Hepatocyte (in vitro differentiated cells): ENCODE results near the gene PRKCA. TPM values are rescaled to one million over a fixed set of nuclear protein-coding genes. Genes with fewer than 3 reads are reported as not detected.

Experiments
- DNase-seq: peaks from one replicate; pipeline ENCODE4 v3.0.0-alpha.2; 2016; ENCODE audit warnings: low spot score
- H2AFZ ChIP-seq: fragments of 200-600 bp; sonication (generic); 2 replicates; pipeline ENCODE4 v1.6.0; 2016; ENCODE audit warnings: antibody characterized with exemption, mild to moderate bottlenecking
- H3K27ac ChIP-seq: fragments of 200-600 bp; sonication (generic); 2 replicates; pipeline ENCODE4 v1.5.1; 2016; ENCODE audit warnings: mild to moderate bottlenecking
- H3K27me3 ChIP-seq: fragments of 200-600 bp; sonication (generic); 2 replicates; pipeline ENCODE4 v1.6.1; 2016
- H3K36me3 ChIP-seq: fragments of 200-600 bp; sonication (generic); replicated peaks from 2 replicates; pipeline ENCODE4 v1.5.1; 2016; ENCODE audit warnings: low read depth; ENCODE audit not compliant: insufficient read depth
- H3K4me1 ChIP-seq: fragments of 200-600 bp; sonication (generic); 2 replicates; pipeline ENCODE4 v1.5.1; 2016; ENCODE audit warnings: mild to moderate bottlenecking, moderate library complexity; ENCODE audit not compliant: insufficient read depth
- H3K4me2 ChIP-seq: fragments of 200-600 bp; sonication (generic); 2 replicates; pipeline ENCODE4 v1.6.0; 2016
- H3K4me3 ChIP-seq: fragments of 200-600 bp; sonication (generic); 2 replicates; pipeline ENCODE4 v1.5.1; 2016; ENCODE audit warnings: mild to moderate bottlenecking
- H3K79me2 ChIP-seq: fragments of 200-600 bp; sonication (generic); 2 replicates; pipeline ENCODE4 v1.6.0; 2017; ENCODE audit warnings: mild to moderate bottlenecking
- H3K9me2 ChIP-seq: fragments of 200-600 bp; sonication (generic); replicated peaks from 2 replicates; pipeline ENCODE4 v1.6.0; 2017; ENCODE audit warnings: mild to moderate bottlenecking; ENCODE audit not compliant: insufficient read depth
- H3K9me3 ChIP-seq: fragments of 200-600 bp; sonication (generic); 2 replicates; pipeline ENCODE4 v1.5.1; 2016; ENCODE audit warnings: low read depth, mild to moderate bottlenecking
- H4K20me1 ChIP-seq: fragments of 200-600 bp; sonication (generic); 2 replicates; pipeline ENCODE4 v1.6.0; 2016; ENCODE audit warnings: mild to moderate bottlenecking; ENCODE audit not compliant: insufficient read depth, poor library complexity, severe bottlenecking
- EZH2 ChIP-seq: fragments of 200-600 bp; sonication (generic); IDR thresholded peaks from 2 replicates; pipeline ENCODE4 v1.6.1; 2016; ENCODE audit warnings: antibody characterized with exemption, mild to moderate bottlenecking, borderline replicate concordance
- EZH2phosphoT487 ChIP-seq: fragments of 200-600 bp; sonication (generic); IDR thresholded peaks from one replicate; pipeline ENCODE4 v1.6.1; 2018; ENCODE audit warnings: antibody characterized with exemption, mild to moderate bottlenecking, low read depth, moderate library complexity; ENCODE audit not compliant: unreplicated experiment, severe bottlenecking
- WGBS: methylation state at CpG from one replicate; pipeline ENCODE4 v1.1.6; 2016; ENCODE audit warnings: low lambda C conversion rate; ENCODE audit errors: missing lambda C conversion rate; 5-methylcytosine and 5-hydroxymethylcytosine counted together
- polyA plus RNA-seq: library from polyadenylated mRNA; unstranded; fragments of >200 nt; fragmentation: Nextera tagmentation; extraction: Ambion mirVana; gene quantifications from 2 replicates; pipeline ENCODE4 v1.2.1, GENCODE V29; 2016
- total RNA-seq: library from RNA; depleted of rRNA; stranded (reverse); fragments of >200 nt; gene quantifications from 2 replicates; pipeline ENCODE4 v1.2.3, GENCODE V29; 2014
- TF ChIP-seq, protein P1 (sequence below): fragments of 200-600 bp; sonication (generic); IDR thresholded peaks from 2 replicates; pipeline ENCODE4 v1.5.1; 2016; ENCODE audit warnings: antibody characterized with exemption, mild to moderate bottlenecking; ENCODE audit not compliant: poor library complexity

PRKCA gene
- total and polyA plus RNA-seq, 2 experiments from 2014 or later, result 5.9 to 18.5 TPM

- no peak overlapping the region for H3K4me3 ChIP-seq
- no peak overlapping the region for H2AFZ ChIP-seq
- H3K9me2 ChIP-seq, result no peaks in the 10 kb centered on the region
- no peaks in the 10 kb centered on the region for H3K79me2 ChIP-seq
- no peaks in the 10 kb centered on the region for H3K4me1 ChIP-seq
- no peaks in the 10 kb centered on the region for H4K20me1 ChIP-seq
- no peaks in the 10 kb centered on the region for H3K9me3 ChIP-seq
- no peak overlapping the region for H3K27ac ChIP-seq
- no peak for TF ChIP-seq EZH2
- TF ChIP-seq, protein P1, sequence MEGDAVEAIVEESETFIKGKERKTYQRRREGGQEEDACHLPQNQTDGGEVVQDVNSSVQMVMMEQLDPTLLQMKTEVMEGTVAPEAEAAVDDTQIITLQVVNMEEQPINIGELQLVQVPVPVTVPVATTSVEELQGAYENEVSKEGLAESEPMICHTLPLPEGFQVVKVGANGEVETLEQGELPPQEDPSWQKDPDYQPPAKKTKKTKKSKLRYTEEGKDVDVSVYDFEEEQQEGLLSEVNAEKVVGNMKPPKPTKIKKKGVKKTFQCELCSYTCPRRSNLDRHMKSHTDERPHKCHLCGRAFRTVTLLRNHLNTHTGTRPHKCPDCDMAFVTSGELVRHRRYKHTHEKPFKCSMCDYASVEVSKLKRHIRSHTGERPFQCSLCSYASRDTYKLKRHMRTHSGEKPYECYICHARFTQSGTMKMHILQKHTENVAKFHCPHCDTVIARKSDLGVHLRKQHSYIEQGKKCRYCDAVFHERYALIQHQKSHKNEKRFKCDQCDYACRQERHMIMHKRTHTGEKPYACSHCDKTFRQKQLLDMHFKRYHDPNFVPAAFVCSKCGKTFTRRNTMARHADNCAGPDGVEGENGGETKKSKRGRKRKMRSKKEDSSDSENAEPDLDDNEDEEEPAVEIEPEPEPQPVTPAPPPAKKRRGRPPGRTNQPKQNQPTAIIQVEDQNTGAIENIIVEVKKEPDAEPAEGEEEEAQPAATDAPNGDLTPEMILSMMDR, result no peak
- no peak for TF ChIP-seq EZH2phosphoT487
- DNase-seq, result no peak
- WGBS, result 87% methylated on average over 3 of the region's 3 CpGs
- H3K4me2 ChIP-seq, result no peak overlapping the region
- H3K36me3 ChIP-seq, result no peaks in the 10 kb centered on the region
- H3K27me3 ChIP-seq, result no peaks in the 10 kb centered on the region
Observed at GRCh38 chr17:66632731-66633130, 330.3 kb downstream of the PRKCA start.

- Histone ChIP-seq H4K20me1 (no peaks in the 10 kb centered on the region), H3K4me2 (no peak overlapping the region), H3K79me2 (no peaks in the 10 kb centered on the region), H3K9me3 (no peaks in the 10 kb centered on the region), H3K4me1 (no peaks in the 10 kb centered on the region), H2AFZ (no peak overlapping the region), H3K27ac (no peak overlapping the region), H3K36me3 (no peaks in the 10 kb centered on the region), H3K27me3 (no peaks in the 10 kb centered on the region), H3K9me2 (no peaks in the 10 kb centered on the region), H3K4me3 (no peak overlapping the region)
- TF ChIP-seq EZH2phosphoT487, result no peak
- TF ChIP-seq, protein P1, result no peak
- 91% methylated on average over 3 of the region's 3 CpGs for WGBS
- no peak for DNase-seq
Observed at GRCh38 chr17:66633317-66633965, 331.0 kb downstream of the PRKCA start.

DNA sequence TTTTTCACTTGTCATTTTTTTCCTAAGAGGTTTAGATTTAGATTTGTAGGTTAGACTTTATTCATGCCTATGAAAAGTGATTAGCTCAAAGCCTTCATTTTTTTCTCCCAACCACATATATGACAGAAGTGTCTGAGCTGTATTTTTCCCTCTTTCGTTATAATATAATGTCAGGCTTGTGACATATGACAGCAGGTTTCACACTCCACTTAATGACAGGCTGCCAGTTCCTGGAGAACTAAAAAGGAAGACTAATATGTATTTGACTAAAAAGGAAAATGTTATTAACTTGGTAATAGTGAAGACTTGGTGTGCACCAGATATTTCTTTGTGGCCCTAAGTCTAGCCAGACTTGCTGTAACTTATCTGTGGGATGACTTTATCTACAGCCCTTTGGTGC, 331.8 kb downstream of the PRKCA start:
- no peak overlapping the region for H3K4me3 ChIP-seq
- H4K20me1 ChIP-seq, result no peaks in the 10 kb centered on the region
- TF ChIP-seq, protein P1, result no peak
- TF ChIP-seq EZH2, result no peak
- TF ChIP-seq EZH2phosphoT487, result no peak
- WGBS, result 96% methylated on average over 1 of the region's 1 CpG
- H3K79me2 ChIP-seq, result no peaks in the 10 kb centered on the region
- H3K27me3 ChIP-seq, result no peaks in the 10 kb centered on the region
- H3K4me1 ChIP-seq, result no peaks in the 10 kb centered on the region
- no peaks in the 10 kb centered on the region for H3K36me3 ChIP-seq
- H3K4me2 ChIP-seq, result no peak overlapping the region
- no peak overlapping the region for H3K27ac ChIP-seq
- H2AFZ ChIP-seq, result no peak overlapping the region
- H3K9me3 ChIP-seq, result no peaks in the 10 kb centered on the region
- H3K9me2 ChIP-seq, result no peaks in the 10 kb centered on the region
- no peak for DNase-seq
